Tracheal epithelial cell (primary cell): ENCODE results near the gene CIAO2B. TPM values are rescaled to one million over a fixed set of nuclear protein-coding genes. Genes with fewer than 3 reads are reported as not detected.

Experiments used
- total RNA-seq: library from RNA; depleted of rRNA; stranded (reverse); fragments of >200 nt; gene quantifications from 2 replicates; pipeline ENCODE4 v1.2.1, GENCODE V29; 2014

The CIAO2B gene
- 189 and 217 TPM in 2 replicates for total RNA-seq

GRCh38 chr16:66934138-66934838 lies at the start of gene CIAO2B:
Gene CIAO2B, minus strand, starts transcription at chr16:66934402. Its CDS starts 38 bp downstream, at chr16:66934364.

GRCh38 chr16:66961065-66961744 lies 27.0 kb upstream of the CIAO2B start, which contains the start of gene CES3:
Gene CES3, plus strand, starts transcription at chr16:66961266. Its CDS starts 42 bp downstream, at chr16:66961308.

DNA sequence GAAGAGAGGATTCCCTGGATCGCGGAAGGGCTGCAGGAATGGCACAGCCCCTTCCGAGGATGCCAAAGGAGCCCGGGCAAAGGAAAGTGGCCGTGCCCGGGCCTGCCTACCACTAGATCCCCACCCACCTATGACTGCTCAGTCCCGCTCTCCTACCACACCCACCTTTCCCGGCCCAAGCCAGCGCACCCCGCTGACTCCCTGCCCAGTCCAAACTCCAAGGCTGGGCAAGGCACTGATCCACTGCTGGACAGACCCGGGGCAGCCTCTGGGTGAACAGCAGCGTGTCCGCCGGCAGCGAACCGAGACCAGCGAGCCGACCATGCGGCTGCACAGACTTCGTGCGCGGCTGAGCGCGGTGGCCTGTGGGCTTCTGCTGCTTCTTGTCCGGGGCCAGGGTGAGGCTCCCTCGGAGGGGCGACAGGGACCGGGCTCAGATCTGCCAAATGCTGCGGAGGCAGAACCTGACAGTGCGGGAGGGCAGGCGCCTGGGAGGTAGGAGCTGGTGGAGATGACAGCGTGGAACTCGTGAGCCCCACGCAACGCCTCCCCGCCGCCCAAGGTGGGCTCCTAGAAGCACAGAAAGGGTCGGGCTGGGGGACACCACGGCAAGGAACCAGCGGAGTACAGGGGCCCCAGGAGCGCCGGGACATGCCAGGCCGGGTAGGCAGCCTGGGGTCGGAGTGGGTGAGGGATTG lies 1.3 kb upstream of the CIAO2B start, which contains the start of gene CES2:
Gene CES2 (plus strand): TSS at position 203 of the 698 bp plus-strand sequence. CDS start 120 bp downstream, at position 323.

GRCh38 chr16:66925322-66925840 lies 8.8 kb downstream of the CIAO2B start, which contains the start of gene RRAD:
Gene RRAD, minus strand, starts transcription at chr16:66925535. Its CDS starts 356 bp downstream, at chr16:66925179.

DNA sequence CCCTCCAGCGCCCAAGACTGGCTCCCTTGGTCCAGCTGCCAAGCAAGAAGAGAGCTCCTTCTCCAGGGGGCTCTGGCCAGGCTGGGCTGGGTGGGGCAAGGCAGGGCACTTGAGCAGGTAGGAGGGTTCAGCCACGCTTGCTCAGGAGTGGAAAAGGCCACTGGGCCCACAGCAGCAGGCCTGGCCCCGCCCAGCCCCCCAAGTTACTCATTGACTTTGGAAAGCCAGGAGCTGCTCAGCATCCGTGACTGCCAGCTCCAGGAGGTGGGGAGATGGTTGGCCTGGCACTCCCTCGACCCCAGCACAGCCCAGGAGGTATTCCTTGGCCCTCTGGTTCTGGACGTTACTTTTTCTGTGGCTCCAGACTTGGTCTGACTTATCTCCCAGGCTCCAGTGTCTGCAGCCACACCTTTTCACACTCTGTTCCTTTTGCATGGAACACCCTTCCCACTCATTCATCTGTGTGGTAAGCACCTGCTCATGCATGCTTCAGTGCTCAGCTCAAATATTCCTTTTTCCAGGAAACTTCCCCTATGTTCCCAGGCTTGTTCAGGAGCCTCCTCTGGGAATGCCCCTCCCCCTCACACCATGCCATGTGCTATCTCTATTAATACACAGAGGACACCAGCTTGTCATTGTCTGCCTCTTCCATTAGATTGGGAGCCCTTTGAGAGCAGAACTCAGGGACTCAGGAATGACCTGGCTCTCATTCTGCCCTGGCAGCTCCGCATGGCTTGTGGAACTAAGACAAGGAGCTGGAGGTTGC lies 15.2 kb downstream of the CIAO2B start, which contains the start of gene CDH16:
Gene CDH16 (minus strand): TSS at position 83 of the 766 bp plus-strand sequence. CDS start 820 bp downstream, outside the sequence.

Other genes with a start within 250 kb of the CIAO2B start
- 48.0 and 92.3 TPM in 2 replicates for gene CMTM4, start 237.7 kb downstream of the CIAO2B start, total RNA-seq
- gene DYNC1LI2, start 182.8 kb downstream of the CIAO2B start, total RNA-seq, result 101 and 125 TPM in 2 replicates
- 0.21 and 0.24 TPM in 2 replicates for gene TERB1, start 132.8 kb downstream of the CIAO2B start, total RNA-seq
- gene NAE1, start 103.4 kb downstream of the CIAO2B start, total RNA-seq, result 78.6 and 87.2 TPM in 2 replicates
- not detected in 2 replicates for gene CA7, start 90.0 kb downstream of the CIAO2B start, total RNA-seq
- 9.6 and 15.3 TPM in 2 replicates for gene PDP2, start 53.9 kb downstream of the CIAO2B start, total RNA-seq
- 2.1 and 4.3 TPM in 2 replicates for gene CDH16, start 15.5 kb downstream of the CIAO2B start, total RNA-seq
- gene RRAD, start 8.9 kb downstream of the CIAO2B start, total RNA-seq, result 62.4 and 118 TPM in 2 replicates
- 40.0 and 189 TPM in 2 replicates for gene CES2, start 1.1 kb upstream of the CIAO2B start, total RNA-seq
- gene CES3, start 26.9 kb upstream of the CIAO2B start, total RNA-seq, result 2.7 and 5.3 TPM in 2 replicates
- gene CES4A, start 54.2 kb upstream of the CIAO2B start, total RNA-seq, result 1.3 and 2.2 TPM in 2 replicates
- 95.7 and 123 TPM in 2 replicates for gene CBFB, start 94.7 kb upstream of the CIAO2B start, total RNA-seq
- gene PHAF1, start 175.5 kb upstream of the CIAO2B start, total RNA-seq, result 12.1 and 12.5 TPM in 2 replicates
- 8.9 and 15.8 TPM in 2 replicates for gene B3GNT9, start 216.6 kb upstream of the CIAO2B start, total RNA-seq
- 35.4 and 48.2 TPM in 2 replicates for gene TRADD, start 225.5 kb upstream of the CIAO2B start, total RNA-seq
- 8.0 and 8.3 TPM in 2 replicates for gene FBXL8, start 225.6 kb upstream of the CIAO2B start, total RNA-seq
- 3.1 and 6.2 TPM in 2 replicates for gene HSF4, start 230.3 kb upstream of the CIAO2B start, total RNA-seq
- gene NOL3, start 236.1 kb upstream of the CIAO2B start, total RNA-seq, result 30.1 and 32.4 TPM in 2 replicates
- gene MATCAP1, start 249.6 kb upstream of the CIAO2B start, total RNA-seq, result 3.6 and 3.8 TPM in 2 replicates